OCI-LY7 (cell line): Measurements from ENCODE around the gene RAC2.
"Not testable (repeated sequence)": the region's sequence is repeated elsewhere in the genome, so short reads cannot be mapped to it uniquely, and the experiment has no call there.

Source experiments
- CTCF ChIP-seq: fragments of 200-600 bp; sonication (generic); conservative IDR thresholded peaks from 2 replicates; pipeline ENCODE4 v1.5.1; 2014; ENCODE audit warnings: mild to moderate bottlenecking, antibody characterized with exemption, low read length, moderate library complexity, mixed read lengths
- EZH2phosphoT487 ChIP-seq: fragments of 200-600 bp; sonication (generic); IDR thresholded peaks from 2 replicates; pipeline ENCODE4 v1.6.1; 2018; ENCODE audit warnings: low read depth, borderline replicate concordance, mild to moderate bottlenecking, mixed run types, antibody characterized with exemption, low read length, moderate library complexity, mixed read lengths

- not testable (repeated sequence) for TF ChIP-seq CTCF, EZH2phosphoT487
These were observed 42.6 kb downstream of the RAC2 start for GRCh38 chr22:37201443-37201820.
